Tibial nerve (tissue), 3 donors: ENCODE measurements around the gene ZCCHC24.

Experiments used
- POLR2A ChIP-seq, 2 donors: fragments of 450-650 bp; IDR thresholded peaks; one replicate each; pipeline ENCODE4 v1.6.1; 2017; ENCODE audit warnings: antibody characterized with exemption in 2 of 2, mild to moderate bottlenecking in 2 of 2, moderate library complexity in 2 of 2
- TF ChIP-seq, protein P1 (sequence below), 5 experiments: fragments of 200-600 bp in 3 of 5; fragments of 450-650 bp in 2 of 5; sonication (generic) in 3 of 5; IDR thresholded peaks; one replicate each; pipeline ENCODE4 v1.5.1; 2016 to 2019; ENCODE audit warnings: antibody characterized with exemption in 5 of 5, mild to moderate bottlenecking in 3 of 5, moderate library complexity in 2 of 5

- TF ChIP-seq, protein P1, sequence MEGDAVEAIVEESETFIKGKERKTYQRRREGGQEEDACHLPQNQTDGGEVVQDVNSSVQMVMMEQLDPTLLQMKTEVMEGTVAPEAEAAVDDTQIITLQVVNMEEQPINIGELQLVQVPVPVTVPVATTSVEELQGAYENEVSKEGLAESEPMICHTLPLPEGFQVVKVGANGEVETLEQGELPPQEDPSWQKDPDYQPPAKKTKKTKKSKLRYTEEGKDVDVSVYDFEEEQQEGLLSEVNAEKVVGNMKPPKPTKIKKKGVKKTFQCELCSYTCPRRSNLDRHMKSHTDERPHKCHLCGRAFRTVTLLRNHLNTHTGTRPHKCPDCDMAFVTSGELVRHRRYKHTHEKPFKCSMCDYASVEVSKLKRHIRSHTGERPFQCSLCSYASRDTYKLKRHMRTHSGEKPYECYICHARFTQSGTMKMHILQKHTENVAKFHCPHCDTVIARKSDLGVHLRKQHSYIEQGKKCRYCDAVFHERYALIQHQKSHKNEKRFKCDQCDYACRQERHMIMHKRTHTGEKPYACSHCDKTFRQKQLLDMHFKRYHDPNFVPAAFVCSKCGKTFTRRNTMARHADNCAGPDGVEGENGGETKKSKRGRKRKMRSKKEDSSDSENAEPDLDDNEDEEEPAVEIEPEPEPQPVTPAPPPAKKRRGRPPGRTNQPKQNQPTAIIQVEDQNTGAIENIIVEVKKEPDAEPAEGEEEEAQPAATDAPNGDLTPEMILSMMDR (IDR thresholded peaks at IDR 0.05) = no peak
- TF ChIP-seq POLR2A (IDR thresholded peaks at IDR 0.05) = peak in 1 of 2 donors; percentile 24
These were observed 46.1 kb downstream of the ZCCHC24 start for GRCh38 chr10:79399223-79399831.
